IMR-90 (cell line): ENCODE results near the gene NNMT.

Experiments used
- CEBPB ChIP-seq: IDR thresholded peaks from 2 replicates; pipeline ENCODE4 v1.6.1; 2012; ENCODE audit warnings: low read depth, low read length, improper control_type of control experiment
- POLR2A ChIP-seq: IDR thresholded peaks from 2 replicates; pipeline ENCODE4 v1.6.1; 2012; ENCODE audit warnings: mild to moderate bottlenecking, low read depth, low read length
- RAD21 ChIP-seq: IDR thresholded peaks from 2 replicates; pipeline ENCODE4 v1.6.1; 2012; ENCODE audit warnings: low read length, improper control_type of control experiment
- RCOR1 ChIP-seq: IDR thresholded peaks from 2 replicates; pipeline ENCODE4 v1.6.1; 2012; ENCODE audit warnings: mild to moderate bottlenecking, low read length, improper control_type of control experiment; ENCODE audit not compliant: insufficient replicate concordance
- RFX5 ChIP-seq: IDR thresholded peaks from 2 replicates; pipeline ENCODE4 v1.8.0; 2012; ENCODE audit warnings: low read depth, mild to moderate bottlenecking, low read length, moderate library complexity
- SMC3 ChIP-seq: fragments of 150-350 bp; IDR thresholded peaks from 2 replicates; pipeline ENCODE4 v1.6.1; 2016; ENCODE audit warnings: low read depth, mild to moderate bottlenecking, antibody characterized with exemption, low read length, moderate library complexity
- TF ChIP-seq, protein P1 (sequence below): conservative IDR thresholded peaks from 2 replicates; pipeline ENCODE4 v1.5.1; 2012; ENCODE audit warnings: mild to moderate bottlenecking, low read depth, low read length, improper control_type of control experiment
- TF ChIP-seq, protein P2 (sequence below): fragments of 150-350 bp; IDR thresholded peaks from 2 replicates; pipeline ENCODE4 v1.6.1; 2017; ENCODE audit warnings: mild to moderate bottlenecking, antibody characterized with exemption, low read length, low read depth

DNA sequence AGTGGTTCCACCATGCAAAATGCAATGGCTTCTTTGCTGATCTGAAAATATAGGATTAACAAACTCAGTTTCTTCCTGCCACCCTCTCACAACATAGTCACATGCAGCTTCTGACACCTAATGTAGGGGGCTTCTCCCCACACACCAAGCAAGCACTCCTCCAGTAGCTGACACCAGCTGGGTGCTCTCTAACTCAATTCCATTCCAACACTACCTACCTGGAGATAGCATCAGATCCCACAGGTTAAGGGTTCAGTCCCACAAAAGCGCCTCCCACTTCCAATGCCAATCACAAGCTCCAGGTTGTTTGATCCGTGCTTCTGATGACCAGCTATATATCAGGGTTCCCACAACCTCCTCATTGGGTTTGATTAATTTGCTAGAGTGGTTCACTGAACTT is 31.8 kb upstream of the NNMT start:
- TF ChIP-seq, protein P1, sequence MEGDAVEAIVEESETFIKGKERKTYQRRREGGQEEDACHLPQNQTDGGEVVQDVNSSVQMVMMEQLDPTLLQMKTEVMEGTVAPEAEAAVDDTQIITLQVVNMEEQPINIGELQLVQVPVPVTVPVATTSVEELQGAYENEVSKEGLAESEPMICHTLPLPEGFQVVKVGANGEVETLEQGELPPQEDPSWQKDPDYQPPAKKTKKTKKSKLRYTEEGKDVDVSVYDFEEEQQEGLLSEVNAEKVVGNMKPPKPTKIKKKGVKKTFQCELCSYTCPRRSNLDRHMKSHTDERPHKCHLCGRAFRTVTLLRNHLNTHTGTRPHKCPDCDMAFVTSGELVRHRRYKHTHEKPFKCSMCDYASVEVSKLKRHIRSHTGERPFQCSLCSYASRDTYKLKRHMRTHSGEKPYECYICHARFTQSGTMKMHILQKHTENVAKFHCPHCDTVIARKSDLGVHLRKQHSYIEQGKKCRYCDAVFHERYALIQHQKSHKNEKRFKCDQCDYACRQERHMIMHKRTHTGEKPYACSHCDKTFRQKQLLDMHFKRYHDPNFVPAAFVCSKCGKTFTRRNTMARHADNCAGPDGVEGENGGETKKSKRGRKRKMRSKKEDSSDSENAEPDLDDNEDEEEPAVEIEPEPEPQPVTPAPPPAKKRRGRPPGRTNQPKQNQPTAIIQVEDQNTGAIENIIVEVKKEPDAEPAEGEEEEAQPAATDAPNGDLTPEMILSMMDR = no peak
- TF ChIP-seq, protein P2, sequence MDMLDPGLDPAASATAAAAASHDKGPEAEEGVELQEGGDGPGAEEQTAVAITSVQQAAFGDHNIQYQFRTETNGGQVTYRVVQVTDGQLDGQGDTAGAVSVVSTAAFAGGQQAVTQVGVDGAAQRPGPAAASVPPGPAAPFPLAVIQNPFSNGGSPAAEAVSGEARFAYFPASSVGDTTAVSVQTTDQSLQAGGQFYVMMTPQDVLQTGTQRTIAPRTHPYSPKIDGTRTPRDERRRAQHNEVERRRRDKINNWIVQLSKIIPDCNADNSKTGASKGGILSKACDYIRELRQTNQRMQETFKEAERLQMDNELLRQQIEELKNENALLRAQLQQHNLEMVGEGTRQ = no peak
- TF ChIP-seq SMC3 (no peak), POLR2A (no peak), RCOR1 (no peak), RAD21 (no peak), RFX5 (no peak), CEBPB (no peak)
